Fibroblast of skin of right quadriceps (primary cell): ENCODE measurements around the gene ZNF358.

Source experiments
- DNase-seq: peaks from one replicate; pipeline ENCODE4 v3.0.0-alpha.2; 2013

Gene ZNF358

GRCh38 chr19:7564866-7565265 lies 49.0 kb downstream of the ZNF358 start:
- DNase-seq, result no peak

GRCh38 chr19:7565332-7565731 lies 49.4 kb downstream of the ZNF358 start:
- DNase-seq, result no peak
